ENCODE data around the gene KL.

GRCh38 chr13:33069365-33069764, 53.1 kb downstream of the KL start:
- peak in 2 of 3 experiments; percentile 11 to 24 for TF ChIP-seq CTCF (optimal IDR thresholded peaks at IDR 0.05 in 1 of 3, IDR thresholded peaks at IDR 0.05 in 1 of 3, conservative IDR thresholded peaks at IDR 0.05 in 1 of 3; ENCODE audit: extremely low read depth in 1 of 3, insufficient read depth in 2 of 3, low read length in 3 of 3)
- TF ChIP-seq EZH2 (IDR thresholded peaks at IDR 0.05; ENCODE audit: low read length): no peak
